HepG2 (cell line): Measurements from ENCODE around the gene SPPL2B. TPM values are rescaled to one million over a fixed set of nuclear protein-coding genes. Genes with fewer than 3 reads are reported as not detected.

Source experiments
- IKZF5 ChIP-seq: IDR thresholded peaks from 2 replicates; pipeline ENCODE4 v1.6.1; 2018; ENCODE audit warnings: missing genetic modification reagents, mild to moderate bottlenecking, missing compliant biosample characterization
- MTF2 ChIP-seq: sonication (generic); formaldehyde crosslinking; IDR thresholded peaks from 2 replicates; pipeline ENCODE4 v1.5.0; 2020; ENCODE audit warnings: missing genetic modification reagents, borderline replicate concordance
- REPIN1 ChIP-seq: sonication (generic); formaldehyde crosslinking; IDR thresholded peaks from 2 replicates; pipeline ENCODE4 v1.8.0; 2022; ENCODE audit warnings: missing genetic modification reagents, low read depth, mild to moderate bottlenecking, borderline replicate concordance
- TGIF2 ChIP-seq: IDR thresholded peaks from 2 replicates; pipeline ENCODE4 v1.6.1; 2016; ENCODE audit warnings: control low read depth, missing compliant biosample characterization
- TRAFD1 ChIP-seq: sonication (generic); formaldehyde crosslinking; IDR thresholded peaks from 2 replicates; pipeline ENCODE4 v1.5.1; 2020; ENCODE audit warnings: missing genetic modification reagents, mild to moderate bottlenecking, borderline replicate concordance
- YY1 ChIP-seq: IDR thresholded peaks from 2 replicates; pipeline ENCODE4 v1.6.1; 2011; ENCODE audit warnings: low read length, low read depth, moderate library complexity, mild to moderate bottlenecking; ENCODE audit not compliant: insufficient read depth, insufficient replicate concordance
- ZBTB42 ChIP-seq: sonication (generic); formaldehyde crosslinking; IDR thresholded peaks from 2 replicates; pipeline ENCODE4 v1.5.0; 2020; ENCODE audit warnings: mild to moderate bottlenecking, missing genetic modification reagents
- ZNF292 ChIP-seq: sonication (generic); formaldehyde crosslinking; IDR thresholded peaks from 2 replicates; pipeline ENCODE4 v1.8.1; 2022; ENCODE audit warnings: mild to moderate bottlenecking, low read depth, missing genetic modification reagents, borderline replicate concordance
- ZNF331 ChIP-seq: sonication (generic); formaldehyde crosslinking; IDR thresholded peaks from 2 replicates; pipeline ENCODE4 v1.4.0; 2020; ENCODE audit warnings: missing genetic modification reagents
- ZNF766 ChIP-seq: sonication (generic); formaldehyde crosslinking; IDR thresholded peaks from 2 replicates; pipeline ENCODE4 v1.5.0; 2020; ENCODE audit warnings: missing genetic modification reagents, borderline replicate concordance
- ZNF776 ChIP-seq: sonication (generic); formaldehyde crosslinking; IDR thresholded peaks from 2 replicates; pipeline ENCODE4 v1.4.0; 2020; ENCODE audit warnings: mild to moderate bottlenecking, missing genetic modification reagents
- polyA plus RNA-seq, 8 experiments: library from polyadenylated mRNA; depleted of rRNA in 3 of 8; stranded (reverse) in 7 of 8; unstranded in 1 of 8; fragments of >200 nt; fragmentation: Illumina TruSeq in 4 of 8; extraction: Trizol in 4 of 8; gene quantifications; 2 replicates each; pipeline versions ENCODE4 v1.2.1 to v1.2.3, GENCODE V29; 2011 to 2016; ENCODE audit warnings: low read depth in 4 of 8, missing spikeins in 1 of 8, mixed read lengths in 1 of 8; ENCODE audit not compliant: insufficient read depth in 1 of 8
- total RNA-seq, 5 experiments: library from RNA; depleted of rRNA; stranded (reverse); fragments of >200 nt; fragmentation: Illumina TruSeq; extraction: Trizol; gene quantifications; 2 replicates each; pipeline ENCODE4 v1.2.3, GENCODE V29; 2016; ENCODE audit warnings: low read depth in 1 of 5
- TF ChIP-seq, protein P1 (sequence below): sonication (generic); formaldehyde crosslinking; IDR thresholded peaks from 2 replicates; pipeline ENCODE4 v1.5.1; 2020; ENCODE audit warnings: mild to moderate bottlenecking, missing genetic modification reagents
- TF ChIP-seq, protein P2 (sequence below): sonication (generic); formaldehyde crosslinking; IDR thresholded peaks from 2 replicates; pipeline ENCODE4 v1.5.1; 2020; ENCODE audit warnings: missing genetic modification reagents, mild to moderate bottlenecking, borderline replicate concordance
- TF ChIP-seq, protein P3 (sequence below): sonication (generic); formaldehyde crosslinking; conservative IDR thresholded peaks from 2 replicates; pipeline ENCODE4 v1.8.0; 2022; ENCODE audit warnings: mild to moderate bottlenecking, moderate library complexity, missing genetic modification reagents

The SPPL2B gene
- total and polyA plus RNA-seq, 2 of the 13 experiments (the other 11 are each of a cell fraction or from before 2014, with no cell fraction given) = 14.9 to 15.2 TPM

- TF ChIP-seq, protein P1, sequence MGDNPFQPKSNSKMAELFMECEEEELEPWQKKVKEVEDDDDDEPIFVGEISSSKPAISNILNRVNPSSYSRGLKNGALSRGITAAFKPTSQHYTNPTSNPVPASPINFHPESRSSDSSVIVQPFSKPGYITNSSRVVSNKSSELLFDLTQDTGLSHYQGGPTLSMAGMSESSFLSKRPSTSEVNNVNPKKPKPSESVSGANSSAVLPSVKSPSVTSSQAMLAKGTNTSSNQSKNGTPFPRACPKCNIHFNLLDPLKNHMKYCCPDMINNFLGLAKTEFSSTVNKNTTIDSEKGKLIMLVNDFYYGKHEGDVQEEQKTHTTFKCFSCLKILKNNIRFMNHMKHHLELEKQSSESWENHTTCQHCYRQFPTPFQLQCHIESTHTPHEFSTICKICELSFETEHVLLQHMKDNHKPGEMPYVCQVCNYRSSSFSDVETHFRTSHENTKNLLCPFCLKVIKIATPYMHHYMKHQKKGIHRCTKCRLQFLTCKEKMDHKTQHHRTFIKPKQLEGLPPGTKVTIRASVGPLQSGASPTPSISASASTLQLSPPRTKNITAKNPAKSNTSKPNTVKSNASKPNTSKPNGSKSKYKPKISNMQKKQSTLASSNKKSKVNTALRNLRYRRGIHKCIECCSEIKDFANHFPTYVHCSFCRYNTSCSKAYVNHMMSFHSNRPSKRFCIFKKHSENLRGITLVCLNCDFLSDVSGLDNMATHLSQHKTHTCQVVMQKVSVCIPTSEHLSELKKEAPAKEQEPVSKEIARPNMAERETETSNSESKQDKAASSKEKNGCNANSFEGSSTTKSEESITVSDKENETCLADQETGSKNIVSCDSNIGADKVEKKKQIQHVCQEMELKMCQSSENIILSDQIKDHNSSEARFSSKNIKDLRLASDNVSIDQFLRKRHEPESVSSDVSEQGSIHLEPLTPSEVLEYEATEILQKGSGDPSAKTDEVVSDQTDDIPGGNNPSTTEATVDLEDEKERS (CRISPR knock-in tag) = 0 out of 2 replicates have a peak, but pooled peaks have one; percentile 30
- TF ChIP-seq IKZF5 (CRISPR knock-in tag) (peak; percentile 27; the same call in 1 of the 2 replicates), REPIN1 (CRISPR knock-in tag) (0 out of 2 replicates have a peak, but pooled peaks have one; percentile 47), ZNF331 (CRISPR knock-in tag) (peak; percentile 40; the same call in 1 of the 2 replicates), TRAFD1 (no peak), MTF2 (CRISPR knock-in tag) (0 out of 2 replicates have a peak, but pooled peaks have one; percentile 43), TGIF2 (no peak; the same call in 1 of the 2 replicates), ZNF292 (CRISPR knock-in tag) (peak; percentile 58; the same call in 1 of the 2 replicates), ZNF766 (CRISPR knock-in tag) (no peak), ZNF776 (no peak), YY1 (no peak), ZBTB42 (0 out of 2 replicates have a peak, but pooled peaks have one; percentile 31)
- TF ChIP-seq, protein P2, sequence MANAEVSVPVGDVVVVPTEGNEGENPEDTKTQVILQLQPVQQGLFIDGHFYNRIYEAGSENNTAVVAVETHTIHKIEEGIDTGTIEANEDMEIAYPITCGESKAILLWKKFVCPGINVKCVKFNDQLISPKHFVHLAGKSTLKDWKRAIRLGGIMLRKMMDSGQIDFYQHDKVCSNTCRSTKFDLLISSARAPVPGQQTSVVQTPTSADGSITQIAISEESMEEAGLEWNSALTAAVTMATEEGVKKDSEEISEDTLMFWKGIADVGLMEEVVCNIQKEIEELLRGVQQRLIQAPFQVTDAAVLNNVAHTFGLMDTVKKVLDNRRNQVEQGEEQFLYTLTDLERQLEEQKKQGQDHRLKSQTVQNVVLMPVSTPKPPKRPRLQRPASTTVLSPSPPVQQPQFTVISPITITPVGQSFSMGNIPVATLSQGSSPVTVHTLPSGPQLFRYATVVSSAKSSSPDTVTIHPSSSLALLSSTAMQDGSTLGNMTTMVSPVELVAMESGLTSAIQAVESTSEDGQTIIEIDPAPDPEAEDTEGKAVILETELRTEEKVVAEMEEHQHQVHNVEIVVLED = no peak
- TF ChIP-seq, protein P3, sequence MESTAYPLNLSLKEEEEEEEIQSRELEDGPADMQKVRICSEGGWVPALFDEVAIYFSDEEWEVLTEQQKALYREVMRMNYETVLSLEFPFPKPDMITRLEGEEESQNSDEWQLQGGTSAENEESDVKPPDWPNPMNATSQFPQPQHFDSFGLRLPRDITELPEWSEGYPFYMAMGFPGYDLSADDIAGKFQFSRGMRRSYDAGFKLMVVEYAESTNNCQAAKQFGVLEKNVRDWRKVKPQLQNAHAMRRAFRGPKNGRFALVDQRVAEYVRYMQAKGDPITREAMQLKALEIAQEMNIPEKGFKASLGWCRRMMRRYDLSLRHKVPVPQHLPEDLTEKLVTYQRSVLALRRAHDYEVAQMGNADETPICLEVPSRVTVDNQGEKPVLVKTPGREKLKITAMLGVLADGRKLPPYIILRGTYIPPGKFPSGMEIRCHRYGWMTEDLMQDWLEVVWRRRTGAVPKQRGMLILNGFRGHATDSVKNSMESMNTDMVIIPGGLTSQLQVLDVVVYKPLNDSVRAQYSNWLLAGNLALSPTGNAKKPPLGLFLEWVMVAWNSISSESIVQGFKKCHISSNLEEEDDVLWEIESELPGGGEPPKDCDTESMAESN (CRISPR knock-in tag) = no peak
Measured at GRCh38 chr19:2394442-2395292, 66.2 kb downstream of the SPPL2B start (continued).
